Transverse colon (tissue), 4 donors: ENCODE measurements around the gene CACNG5. TPM values are rescaled to one million over a fixed set of nuclear protein-coding genes. Genes with fewer than 3 reads are reported as not detected.

Experiments used
- DNase-seq: peaks from one replicate; pipeline ENCODE4 v3.0.0-alpha.2; 2019
- H3K27ac ChIP-seq, 4 donors: fragments of 200-600 bp; sonication (generic); 2 replicates each; pipeline ENCODE4 v1.5.1; 2016 to 2018; ENCODE audit warnings: inconsistent platforms in 4 of 4
- H3K27me3 ChIP-seq: fragments of 200-600 bp; sonication (generic); 2 replicates; pipeline ENCODE4 v1.5.1; 2017; ENCODE audit warnings: inconsistent platforms
- H3K36me3 ChIP-seq, 4 donors: fragments of 200-600 bp; sonication (generic); 2 replicates each; pipeline ENCODE4 v1.5.1; 2017 to 2019; ENCODE audit warnings: inconsistent platforms in 4 of 4
- H3K4me1 ChIP-seq, 4 donors: fragments of 200-600 bp; sonication (generic); 2 replicates each; pipeline ENCODE4 v1.5.1; 2017 to 2020; ENCODE audit warnings: inconsistent platforms in 4 of 4
- H3K4me3 ChIP-seq, 4 donors: fragments of 200-600 bp; sonication (generic); 1 replicate in 1 of 4; 2 replicates in 3 of 4; pipeline versions ENCODE4 v1.5.1 to v1.6.1; 2017 to 2019; ENCODE audit warnings: inconsistent platforms in 4 of 4
- H3K9me3 ChIP-seq, 2 donors: fragments of 200-600 bp; sonication (generic); 2 replicates each; pipeline ENCODE4 v1.5.1; 2017 to 2019; ENCODE audit warnings: inconsistent platforms in 2 of 2
- EP300 ChIP-seq: sonication (generic); formaldehyde crosslinking; IDR thresholded peaks from one replicate; pipeline ENCODE4 v1.6.1; 2017; ENCODE audit warnings: antibody characterized with exemption, low read depth
- POLR2A ChIP-seq: fragments of 450-650 bp; IDR thresholded peaks from one replicate; pipeline ENCODE4 v1.6.1; 2016; ENCODE audit warnings: antibody characterized with exemption, mild to moderate bottlenecking, moderate library complexity
- POLR2AphosphoS5 ChIP-seq, 3 donors: sonication (generic); formaldehyde crosslinking; IDR thresholded peaks; one replicate each; pipeline ENCODE4 v1.6.1; 2016; ENCODE audit warnings: antibody characterized with exemption in 3 of 3
- WGBS, 2 donors: methylation state at CpG; one replicate each; pipeline ENCODE4 v1.1.5; 2018; ENCODE audit warnings: low coverage in 1 of 2; 5-methylcytosine and 5-hydroxymethylcytosine counted together
- in situ Hi-C, 4 donors: fragments of 200-750 bp; cut with MboI; loops; one replicate each; pipeline versions ENCODE4 v1.15.0 to v1.15.1; 2017; ENCODE audit warnings: low sequenced_read_pairs in 3 of 4, low pct_ligation_motif_present in 1 of 4, low pct_unique_long_range_greater_than_20kb in 1 of 4
- intact Hi-C: fragments of 100-400 bp; cut with DNase I; formaldehyde crosslinking; loops from one replicate; pipeline ENCODE4 v1.15.1; 2023; ENCODE audit warnings: low total_unique reads
- total RNA-seq, 4 donors: library from RNA; depleted of rRNA; stranded (reverse); fragments of >200 nt; gene quantifications; one replicate each; pipeline ENCODE4 v1.1.0, GENCODE V29; 2016
- TF ChIP-seq, protein P1 (sequence below), 5 experiments: fragments of 200-600 bp in 3 of 5; fragments of 450-650 bp in 2 of 5; sonication (generic) in 3 of 5; IDR thresholded peaks; 1 replicate in 2 of 5; 2 replicates in 3 of 5; pipeline ENCODE4 v1.5.1; 2016 to 2017; ENCODE audit warnings: antibody characterized with exemption in 5 of 5, inconsistent platforms in 3 of 5, mild to moderate bottlenecking in 2 of 5, moderate library complexity in 1 of 5

Gene CACNG5
- total RNA-seq, 4 donors from 2014 or later, result 0.32 TPM; not detected in 3

DNA sequence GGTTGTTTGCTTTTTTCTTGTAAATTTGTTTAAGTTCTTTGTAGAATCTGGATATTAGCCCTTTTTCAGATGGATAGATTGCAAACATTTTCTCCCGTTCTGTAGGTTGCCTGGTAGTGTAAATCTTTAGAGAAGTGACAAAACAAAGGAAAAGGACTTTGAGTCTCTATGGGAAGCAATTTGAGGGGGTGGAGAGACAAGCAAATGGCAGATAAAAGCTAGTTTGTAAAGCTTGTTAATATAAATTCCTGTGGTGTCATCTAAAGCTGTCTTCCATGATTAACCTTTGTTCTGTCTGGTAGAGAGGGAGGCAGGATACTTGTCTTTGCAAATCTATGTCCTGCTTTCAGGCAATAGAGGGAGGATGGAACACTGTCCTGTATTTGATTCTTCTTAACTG is 89.0 kb downstream of the CACNG5 start:
- H3K36me3 ChIP-seq, result no peaks in the 10 kb centered on the region
- WGBS, 2 donors, result 60 to 69% methylated on average over 1 of the region's 1 CpG
- DNase-seq, result no peak
- intact Hi-C loops, result no loop called here
- in situ Hi-C loops, result loop anchor here in 2 of 4 donors (25.0 kb wide), 2 partner anchors 238 to 712 kb away; no protein-coding TSS in a partner anchor
- TF ChIP-seq POLR2AphosphoS5 (IDR thresholded peaks at IDR 0.05) (no peak), EP300 (no peak), POLR2A (no peak)
- TF ChIP-seq, protein P1, sequence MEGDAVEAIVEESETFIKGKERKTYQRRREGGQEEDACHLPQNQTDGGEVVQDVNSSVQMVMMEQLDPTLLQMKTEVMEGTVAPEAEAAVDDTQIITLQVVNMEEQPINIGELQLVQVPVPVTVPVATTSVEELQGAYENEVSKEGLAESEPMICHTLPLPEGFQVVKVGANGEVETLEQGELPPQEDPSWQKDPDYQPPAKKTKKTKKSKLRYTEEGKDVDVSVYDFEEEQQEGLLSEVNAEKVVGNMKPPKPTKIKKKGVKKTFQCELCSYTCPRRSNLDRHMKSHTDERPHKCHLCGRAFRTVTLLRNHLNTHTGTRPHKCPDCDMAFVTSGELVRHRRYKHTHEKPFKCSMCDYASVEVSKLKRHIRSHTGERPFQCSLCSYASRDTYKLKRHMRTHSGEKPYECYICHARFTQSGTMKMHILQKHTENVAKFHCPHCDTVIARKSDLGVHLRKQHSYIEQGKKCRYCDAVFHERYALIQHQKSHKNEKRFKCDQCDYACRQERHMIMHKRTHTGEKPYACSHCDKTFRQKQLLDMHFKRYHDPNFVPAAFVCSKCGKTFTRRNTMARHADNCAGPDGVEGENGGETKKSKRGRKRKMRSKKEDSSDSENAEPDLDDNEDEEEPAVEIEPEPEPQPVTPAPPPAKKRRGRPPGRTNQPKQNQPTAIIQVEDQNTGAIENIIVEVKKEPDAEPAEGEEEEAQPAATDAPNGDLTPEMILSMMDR (IDR thresholded peaks at IDR 0.05), result no peak
- no peak overlapping the region for H3K27ac ChIP-seq
- peaks cover 23% of the 10 kb centered on the region for H3K27me3 ChIP-seq
- H3K4me1 ChIP-seq, result no peaks in the 10 kb centered on the region
- no peaks in the 10 kb centered on the region for H3K9me3 ChIP-seq
- no peak overlapping the region for H3K4me3 ChIP-seq

GRCh38 chr17:66925811-66926500 is 91.0 kb downstream of the CACNG5 start:
- WGBS, 2 donors, result 72 to 100% methylated on average over 2 to 8 of the region's 8 CpGs
- Histone ChIP-seq H3K27me3 (peaks cover 23% of the 10 kb centered on the region), H3K4me1 (no peaks in the 10 kb centered on the region), H3K36me3 (no peaks in the 10 kb centered on the region), H3K27ac (no peak overlapping the region), H3K9me3 (no peaks in the 10 kb centered on the region), H3K4me3 (no peak overlapping the region)
- no peak for TF ChIP-seq POLR2AphosphoS5 (IDR thresholded peaks at IDR 0.05)
- no peak for TF ChIP-seq EP300
- TF ChIP-seq, protein P1 (IDR thresholded peaks at IDR 0.05), result no peak
- TF ChIP-seq POLR2A, result no peak
- in situ Hi-C loops (no loop called here), intact Hi-C loops (no loop called here)
- no peak for DNase-seq

DNA sequence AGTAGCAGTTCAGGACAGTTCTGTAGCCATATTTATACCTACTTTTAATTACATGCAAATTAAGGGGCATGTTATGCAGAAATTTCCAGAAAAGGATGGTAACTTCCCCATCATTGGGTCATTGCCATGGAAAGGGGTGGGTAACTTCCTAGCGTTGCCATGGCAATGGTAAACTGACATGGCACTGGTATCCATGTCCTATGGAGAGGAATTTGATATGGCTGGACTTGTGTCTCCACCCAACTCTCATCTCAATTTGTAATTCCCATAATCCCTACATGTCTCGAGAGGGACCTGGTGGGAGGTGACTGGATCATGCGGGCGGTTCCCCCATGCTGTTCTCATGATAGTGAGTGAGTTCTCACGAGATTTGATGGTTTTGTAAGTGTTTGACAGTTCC is 94.0 kb downstream of the CACNG5 start:
- H3K27ac ChIP-seq, result no peak overlapping the region
- TF ChIP-seq, protein P1 (IDR thresholded peaks at IDR 0.05), result no peak
- TF ChIP-seq POLR2A (no peak), POLR2AphosphoS5 (IDR thresholded peaks at IDR 0.05) (no peak), EP300 (no peak)
- in situ Hi-C loops (no loop called here), intact Hi-C loops (no loop called here)
- 90% methylated on average over 5 of the region's 5 CpGs; no CpG with 5 or more reads in 1 of the 2 donors for WGBS, 2 donors
- H3K4me1 ChIP-seq, result no peaks in the 10 kb centered on the region
- DNase-seq, result no peak
- H3K36me3 ChIP-seq, result no peaks in the 10 kb centered on the region
- H3K9me3 ChIP-seq, result no peaks in the 10 kb centered on the region
- H3K27me3 ChIP-seq, result peaks cover 22% of the 10 kb centered on the region
- no peak overlapping the region for H3K4me3 ChIP-seq

- Histone ChIP-seq H3K27me3 (peaks cover 16% of the 10 kb centered on the region), H3K4me1 (no peaks in the 10 kb centered on the region), H3K4me3 (no peak overlapping the region), H3K27ac (no peak overlapping the region), H3K36me3 (no peaks in the 10 kb centered on the region), H3K9me3 (no peaks in the 10 kb centered on the region)
- in situ Hi-C loops, result no loop called here
- 26% methylated on average over 1 of the region's 1 CpG; no CpG with 5 or more reads in 1 of the 2 donors for WGBS, 2 donors
- no peak for DNase-seq
- TF ChIP-seq EP300 (no peak), POLR2AphosphoS5 (IDR thresholded peaks at IDR 0.05) (no peak), POLR2A (no peak)
- TF ChIP-seq, protein P1 (IDR thresholded peaks at IDR 0.05), result no peak
- intact Hi-C loops, result no loop called here
Observed at GRCh38 chr17:66929591-66929990, 94.7 kb downstream of the CACNG5 start.
